ENCODE measurements around the gene EHBP1.

GRCh38 chr2:62718225-62718822 lies 12.8 kb downstream of the EHBP1 start:
- TF ChIP-seq POLR2A (IDR thresholded peaks at IDR 0.05): no peak
- TF ChIP-seq, protein P1, sequence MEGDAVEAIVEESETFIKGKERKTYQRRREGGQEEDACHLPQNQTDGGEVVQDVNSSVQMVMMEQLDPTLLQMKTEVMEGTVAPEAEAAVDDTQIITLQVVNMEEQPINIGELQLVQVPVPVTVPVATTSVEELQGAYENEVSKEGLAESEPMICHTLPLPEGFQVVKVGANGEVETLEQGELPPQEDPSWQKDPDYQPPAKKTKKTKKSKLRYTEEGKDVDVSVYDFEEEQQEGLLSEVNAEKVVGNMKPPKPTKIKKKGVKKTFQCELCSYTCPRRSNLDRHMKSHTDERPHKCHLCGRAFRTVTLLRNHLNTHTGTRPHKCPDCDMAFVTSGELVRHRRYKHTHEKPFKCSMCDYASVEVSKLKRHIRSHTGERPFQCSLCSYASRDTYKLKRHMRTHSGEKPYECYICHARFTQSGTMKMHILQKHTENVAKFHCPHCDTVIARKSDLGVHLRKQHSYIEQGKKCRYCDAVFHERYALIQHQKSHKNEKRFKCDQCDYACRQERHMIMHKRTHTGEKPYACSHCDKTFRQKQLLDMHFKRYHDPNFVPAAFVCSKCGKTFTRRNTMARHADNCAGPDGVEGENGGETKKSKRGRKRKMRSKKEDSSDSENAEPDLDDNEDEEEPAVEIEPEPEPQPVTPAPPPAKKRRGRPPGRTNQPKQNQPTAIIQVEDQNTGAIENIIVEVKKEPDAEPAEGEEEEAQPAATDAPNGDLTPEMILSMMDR (IDR thresholded peaks at IDR 0.05): no peak
- no peak for TF ChIP-seq POLR2AphosphoS5 (IDR thresholded peaks at IDR 0.05)
- TF ChIP-seq EP300 (IDR thresholded peaks at IDR 0.05): no peak

Measured in suprapubic skin (tissue), 4 donors.